WTC11 (cell line): ENCODE measurements around the gene CISD3.

ENCODE experiments used
- ATF1 ChIP-seq: sonication (generic); formaldehyde crosslinking; IDR thresholded peaks from 2 replicates; pipeline ENCODE4 v1.8.1; 2023; ENCODE audit warnings: mild to moderate bottlenecking, moderate library complexity, missing genetic modification reagents
- ATF6 ChIP-seq: sonication (generic); formaldehyde crosslinking; IDR thresholded peaks from 2 replicates; pipeline ENCODE4 v1.8.1; 2023; ENCODE audit warnings: mild to moderate bottlenecking, missing genetic modification reagents
- CREB1 ChIP-seq: sonication (generic); formaldehyde crosslinking; IDR thresholded peaks from 2 replicates; pipeline ENCODE4 v1.8.0; 2023; ENCODE audit warnings: mild to moderate bottlenecking, missing genetic modification reagents
- JUN ChIP-seq: sonication (generic); formaldehyde crosslinking; IDR thresholded peaks from 2 replicates; pipeline ENCODE4 v1.8.0; 2023; ENCODE audit warnings: mild to moderate bottlenecking, missing genetic modification reagents
- MAX ChIP-seq: sonication (generic); formaldehyde crosslinking; IDR thresholded peaks from 2 replicates; pipeline ENCODE4 v1.8.0; 2022; ENCODE audit warnings: mild to moderate bottlenecking, missing genetic modification reagents
- MYBL2 ChIP-seq: sonication (generic); formaldehyde crosslinking; IDR thresholded peaks from 2 replicates; pipeline ENCODE4 v1.8.1; 2023; ENCODE audit warnings: mild to moderate bottlenecking, moderate library complexity, missing genetic modification reagents
- NR1H2 ChIP-seq: sonication (generic); formaldehyde crosslinking; IDR thresholded peaks from 2 replicates; pipeline ENCODE4 v1.9.0; 2021; ENCODE audit warnings: mild to moderate bottlenecking, moderate library complexity, missing genetic modification reagents
- NR3C1 ChIP-seq: sonication (generic); formaldehyde crosslinking; conservative IDR thresholded peaks from 2 replicates; pipeline ENCODE4 v1.8.1; 2023; ENCODE audit warnings: low read depth, mild to moderate bottlenecking, missing genetic modification reagents
- TCF7 ChIP-seq: sonication (generic); formaldehyde crosslinking; IDR thresholded peaks from 2 replicates; pipeline ENCODE4 v1.8.0; 2022; ENCODE audit warnings: mild to moderate bottlenecking, low read depth, missing genetic modification reagents, moderate library complexity
- ZNF121 ChIP-seq: sonication (generic); formaldehyde crosslinking; IDR thresholded peaks from 2 replicates; pipeline ENCODE4 v1.8.0; 2023; ENCODE audit warnings: missing genetic modification reagents
- ZNF138 ChIP-seq: sonication (generic); formaldehyde crosslinking; conservative IDR thresholded peaks from 2 replicates; pipeline ENCODE4 v1.8.1; 2022; ENCODE audit warnings: mild to moderate bottlenecking, moderate library complexity, missing genetic modification reagents
- TF ChIP-seq, protein P1 (sequence below): fragments of 200-600 bp; IDR thresholded peaks from 2 replicates; pipeline ENCODE4 v1.8.0; 2022; ENCODE audit warnings: antibody characterized with exemption
- TF ChIP-seq, protein P2 (sequence below): sonication (generic); formaldehyde crosslinking; conservative IDR thresholded peaks from 2 replicates; pipeline ENCODE4 v1.8.1; 2022; ENCODE audit warnings: mild to moderate bottlenecking, missing genetic modification reagents

DNA sequence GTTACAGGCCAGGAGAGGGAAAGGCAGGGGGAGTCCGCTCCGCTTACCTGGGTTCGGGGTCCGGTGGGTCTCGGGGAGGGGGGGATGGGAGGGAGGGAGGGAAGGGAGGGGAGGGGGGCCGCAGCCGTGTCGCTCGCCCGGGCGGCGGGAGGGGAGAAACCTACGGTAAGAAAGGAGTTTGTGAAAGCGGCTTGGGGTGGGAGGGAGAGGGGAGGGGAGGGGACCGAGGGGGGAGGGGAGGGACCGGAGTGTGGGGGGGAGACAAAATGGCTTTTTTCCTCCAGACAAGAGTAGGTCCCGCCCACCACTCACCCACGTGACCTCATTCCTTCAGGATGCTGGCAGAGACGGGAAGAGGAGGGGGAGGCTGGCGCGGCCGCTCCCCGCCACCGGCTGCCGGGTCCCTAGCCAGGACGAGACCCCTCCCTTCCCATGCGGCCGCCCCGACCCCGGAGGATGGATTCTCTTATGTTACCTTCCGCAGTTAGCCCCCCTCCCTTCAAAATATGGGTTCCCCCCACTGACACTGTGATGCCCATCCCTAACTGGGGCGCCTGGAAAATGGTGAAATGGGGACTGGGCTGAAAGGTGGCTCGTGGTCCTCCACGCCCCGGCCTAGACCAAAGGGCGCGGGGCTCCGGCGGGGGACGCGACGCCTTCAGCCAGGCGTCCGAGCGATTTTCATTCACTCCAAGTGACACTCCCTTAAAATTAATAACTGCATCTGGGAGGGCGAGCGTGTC, 18.2 kb downstream of the CISD3 start, which contains the start of gene PCGF2:
- TF ChIP-seq ZNF121 (CRISPR knock-in tag) (no peak), CREB1 (CRISPR knock-in tag) (no peak), TCF7 (CRISPR knock-in tag) (no peak), JUN (CRISPR knock-in tag) (no peak), ATF6 (CRISPR knock-in tag) (no peak), ZNF138 (no peak), NR1H2 (no peak), ATF1 (no peak), NR3C1 (no peak), MYBL2 (CRISPR knock-in tag) (no peak), MAX (CRISPR knock-in tag) (no peak)
- TF ChIP-seq, protein P1, sequence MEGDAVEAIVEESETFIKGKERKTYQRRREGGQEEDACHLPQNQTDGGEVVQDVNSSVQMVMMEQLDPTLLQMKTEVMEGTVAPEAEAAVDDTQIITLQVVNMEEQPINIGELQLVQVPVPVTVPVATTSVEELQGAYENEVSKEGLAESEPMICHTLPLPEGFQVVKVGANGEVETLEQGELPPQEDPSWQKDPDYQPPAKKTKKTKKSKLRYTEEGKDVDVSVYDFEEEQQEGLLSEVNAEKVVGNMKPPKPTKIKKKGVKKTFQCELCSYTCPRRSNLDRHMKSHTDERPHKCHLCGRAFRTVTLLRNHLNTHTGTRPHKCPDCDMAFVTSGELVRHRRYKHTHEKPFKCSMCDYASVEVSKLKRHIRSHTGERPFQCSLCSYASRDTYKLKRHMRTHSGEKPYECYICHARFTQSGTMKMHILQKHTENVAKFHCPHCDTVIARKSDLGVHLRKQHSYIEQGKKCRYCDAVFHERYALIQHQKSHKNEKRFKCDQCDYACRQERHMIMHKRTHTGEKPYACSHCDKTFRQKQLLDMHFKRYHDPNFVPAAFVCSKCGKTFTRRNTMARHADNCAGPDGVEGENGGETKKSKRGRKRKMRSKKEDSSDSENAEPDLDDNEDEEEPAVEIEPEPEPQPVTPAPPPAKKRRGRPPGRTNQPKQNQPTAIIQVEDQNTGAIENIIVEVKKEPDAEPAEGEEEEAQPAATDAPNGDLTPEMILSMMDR: no peak
- TF ChIP-seq, protein P2, sequence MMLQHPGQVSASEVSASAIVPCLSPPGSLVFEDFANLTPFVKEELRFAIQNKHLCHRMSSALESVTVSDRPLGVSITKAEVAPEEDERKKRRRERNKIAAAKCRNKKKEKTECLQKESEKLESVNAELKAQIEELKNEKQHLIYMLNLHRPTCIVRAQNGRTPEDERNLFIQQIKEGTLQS: no peak
